ENCODE data around the gene MAPK9.

The MAPK9 gene

DNA sequence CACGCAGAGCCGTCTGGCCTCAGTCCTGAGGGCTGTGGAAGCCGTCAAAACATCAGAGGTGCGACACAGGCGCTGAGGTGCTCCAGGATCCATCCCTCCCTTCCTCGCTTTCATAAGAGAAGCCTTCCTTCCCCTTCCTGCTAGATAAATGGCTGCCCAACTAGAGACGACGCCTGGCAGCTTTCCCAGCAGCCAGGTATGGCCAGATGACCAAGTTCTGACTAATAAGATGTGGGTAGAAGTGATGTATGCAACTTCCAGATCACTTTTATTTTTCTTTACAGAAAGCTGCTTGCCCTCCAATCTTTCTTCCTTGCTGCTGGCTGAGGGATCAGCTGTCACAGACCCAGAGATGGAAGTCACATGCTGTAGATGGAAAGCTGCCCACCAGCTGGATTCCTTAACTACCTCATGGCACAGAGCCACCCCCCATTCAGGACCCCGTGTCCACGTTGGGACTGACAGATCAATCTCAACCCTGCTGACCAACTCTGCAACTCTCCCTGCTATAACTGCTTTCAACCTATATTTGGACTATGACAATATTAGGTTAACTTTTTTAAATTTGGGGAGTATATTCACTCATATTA is 8.8 kb downstream of the MAPK9 start:
- no CpG with 5 or more reads among the region's 10 CpGs for WGBS, 2 donors (ENCODE audit: extremely low coverage in 2 of 2, insufficient read length in 2 of 2, insufficient replicate concordance in 1 of 2)
- Histone ChIP-seq H3K23ac (ENCODE audit: low read depth, low read length, poor library complexity) (no peak overlapping the region), H3K9me3 (replicated peaks in 1 of 2; ENCODE audit: control insufficient read depth in 2 of 2, insufficient read depth in 1 of 2, low read depth in 1 of 2, low read length in 2 of 2) (peaks cover 2 to 62% of the 10 kb centered on the region in 2 donors), H2BK5ac (ENCODE audit: low read length) (peak overlapping the region; percentile 39), H2BK120ac (ENCODE audit: low read depth, low read length) (no peak overlapping the region), H4K91ac (ENCODE audit: low read depth, low read length, poor library complexity) (no peak overlapping the region), H4K8ac (ENCODE audit: low read depth, low read length) (no peak overlapping the region), H3K79me1 (ENCODE audit: low read depth, low read length) (peaks cover 7% of the 10 kb centered on the region), H2BK12ac (ENCODE audit: low read length) (no peak overlapping the region), H3K36me3 (replicated peaks in 1 of 2; ENCODE audit: control insufficient read depth in 2 of 2, insufficient read depth in 2 of 2, low read length in 2 of 2) (peaks cover 17 to 92% of the 10 kb centered on the region in 2 donors), H3K4me1 (ENCODE audit: control insufficient read depth in 2 of 2, insufficient read depth in 1 of 2, low read depth in 1 of 2, low read length in 2 of 2) (no peaks in the 10 kb centered on the region), H2AFZ (ENCODE audit: low read length) (no peak overlapping the region), H3K27ac (replicated peaks; ENCODE audit: low read length) (no peak overlapping the region), H3K18ac (ENCODE audit: low read length) (no peak overlapping the region), H2BK15ac (ENCODE audit: low read length) (no peak overlapping the region), H2AK5ac (ENCODE audit: low read depth, low read length) (no peak overlapping the region), H3K27me3 (ENCODE audit: control insufficient read depth in 3 of 3, insufficient read depth in 3 of 3, low read depth in 1 of 3, low read length in 3 of 3) (no peaks in the 10 kb centered on the region), H3K14ac (ENCODE audit: low read length) (no peak overlapping the region), H3K4ac (ENCODE audit: low read length) (no peak overlapping the region), H3K9ac (ENCODE audit: low read depth, low read length, poor library complexity) (no peak overlapping the region), H3K4me3 (ENCODE audit: low read length in 2 of 2) (no peak overlapping the region), H3K4me2 (ENCODE audit: insufficient read depth, low read length, poor library complexity, severe bottlenecking) (no peak overlapping the region)
- DNase-seq (ENCODE audit: low spot score), result no peak

DNA sequence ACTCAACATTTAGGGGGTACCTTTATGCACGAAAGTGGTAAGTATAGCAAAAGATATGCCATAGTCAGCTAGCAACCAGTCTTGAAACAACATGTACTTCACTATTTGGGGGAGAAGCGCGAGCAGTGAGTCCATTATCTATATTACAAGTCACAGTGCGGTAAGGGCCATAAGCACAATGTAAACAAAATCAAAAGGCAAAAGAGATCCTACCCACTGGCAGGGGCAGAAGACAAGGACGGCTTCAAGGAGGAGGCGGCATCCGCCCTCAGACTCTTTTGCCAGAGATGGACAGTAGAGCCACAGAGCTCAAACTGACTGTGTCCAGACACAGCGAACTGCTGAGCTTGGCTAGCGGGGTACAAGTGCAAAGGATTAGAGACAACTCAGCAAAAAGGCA is 9.6 kb downstream of the MAPK9 start:
- Histone ChIP-seq H3K4me3 (ENCODE audit: low read length in 2 of 2) (peak overlapping the region in 1 of 2 donors; percentile 3), H2BK5ac (ENCODE audit: low read length) (peak overlapping the region; percentile 39), H3K27ac (replicated peaks; ENCODE audit: low read length) (no peak overlapping the region), H4K8ac (ENCODE audit: low read depth, low read length) (no peak overlapping the region), H3K9me3 (replicated peaks in 1 of 2; ENCODE audit: control insufficient read depth in 2 of 2, insufficient read depth in 1 of 2, low read depth in 1 of 2, low read length in 2 of 2) (peaks cover 2 to 66% of the 10 kb centered on the region in 2 donors), H3K4me2 (ENCODE audit: insufficient read depth, low read length, poor library complexity, severe bottlenecking) (no peak overlapping the region), H3K36me3 (replicated peaks in 1 of 2; ENCODE audit: control insufficient read depth in 2 of 2, insufficient read depth in 2 of 2, low read length in 2 of 2) (peaks cover 18 to 92% of the 10 kb centered on the region in 2 donors), H3K14ac (ENCODE audit: low read length) (no peak overlapping the region), H3K18ac (ENCODE audit: low read length) (no peak overlapping the region), H2BK120ac (ENCODE audit: low read depth, low read length) (no peak overlapping the region), H3K4me1 (ENCODE audit: control insufficient read depth in 2 of 2, insufficient read depth in 1 of 2, low read depth in 1 of 2, low read length in 2 of 2) (no peaks in the 10 kb centered on the region), H3K9ac (ENCODE audit: low read depth, low read length, poor library complexity) (no peak overlapping the region), H3K4ac (ENCODE audit: low read length) (no peak overlapping the region), H2AK5ac (ENCODE audit: low read depth, low read length) (no peak overlapping the region), H3K79me1 (ENCODE audit: low read depth, low read length) (peaks cover 7% of the 10 kb centered on the region), H3K27me3 (ENCODE audit: control insufficient read depth in 3 of 3, insufficient read depth in 3 of 3, low read depth in 1 of 3, low read length in 3 of 3) (no peaks in the 10 kb centered on the region), H2BK12ac (ENCODE audit: low read length) (no peak overlapping the region), H2AFZ (ENCODE audit: low read length) (no peak overlapping the region), H4K91ac (ENCODE audit: low read depth, low read length, poor library complexity) (no peak overlapping the region), H3K23ac (ENCODE audit: low read depth, low read length, poor library complexity) (peak overlapping the region; percentile 51), H2BK15ac (ENCODE audit: low read length) (no peak overlapping the region)
- WGBS, 2 donors (ENCODE audit: extremely low coverage in 2 of 2, insufficient read length in 2 of 2, insufficient replicate concordance in 1 of 2), result no CpG with 5 or more reads among the region's 9 CpGs
- no peak for DNase-seq (ENCODE audit: low spot score)

DNA sequence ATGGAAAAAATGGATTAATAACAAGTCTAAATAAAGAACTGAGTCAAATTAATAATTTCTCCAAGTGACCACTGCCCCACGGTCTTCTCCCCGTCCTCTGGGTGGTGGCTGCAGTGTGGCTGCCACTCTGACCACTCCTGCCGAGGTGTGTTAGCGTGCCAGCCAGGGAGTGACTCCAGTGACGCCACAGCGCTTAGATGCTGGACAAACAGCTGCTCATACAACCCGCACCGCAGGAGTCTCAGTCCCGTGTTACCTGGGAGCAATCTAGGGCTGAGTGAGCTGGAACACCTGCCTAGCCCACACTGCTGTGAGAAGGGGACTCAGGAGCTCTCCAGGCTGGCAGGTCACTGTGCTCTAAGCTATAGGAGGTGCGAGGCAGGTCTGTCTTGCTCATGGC is 10.2 kb downstream of the MAPK9 start:
- WGBS, 2 donors (ENCODE audit: extremely low coverage in 2 of 2, insufficient read length in 2 of 2, insufficient replicate concordance in 1 of 2), result no CpG with 5 or more reads among the region's 10 CpGs
- Histone ChIP-seq H2BK15ac (ENCODE audit: low read length) (no peak overlapping the region), H3K9me3 (replicated peaks in 1 of 2; ENCODE audit: control insufficient read depth in 2 of 2, insufficient read depth in 1 of 2, low read depth in 1 of 2, low read length in 2 of 2) (peaks cover 5 to 67% of the 10 kb centered on the region in 2 donors), H4K8ac (ENCODE audit: low read depth, low read length) (no peak overlapping the region), H3K4me3 (ENCODE audit: low read length in 2 of 2) (no peak overlapping the region), H3K4me2 (ENCODE audit: insufficient read depth, low read length, poor library complexity, severe bottlenecking) (no peak overlapping the region), H3K23ac (ENCODE audit: low read depth, low read length, poor library complexity) (no peak overlapping the region), H3K4me1 (ENCODE audit: control insufficient read depth in 2 of 2, insufficient read depth in 1 of 2, low read depth in 1 of 2, low read length in 2 of 2) (no peaks in the 10 kb centered on the region), H3K27me3 (ENCODE audit: control insufficient read depth in 3 of 3, insufficient read depth in 3 of 3, low read depth in 1 of 3, low read length in 3 of 3) (no peaks in the 10 kb centered on the region), H2AK5ac (ENCODE audit: low read depth, low read length) (no peak overlapping the region), H3K79me1 (ENCODE audit: low read depth, low read length) (peaks cover 7% of the 10 kb centered on the region), H3K18ac (ENCODE audit: low read length) (no peak overlapping the region), H2BK5ac (ENCODE audit: low read length) (no peak overlapping the region), H3K9ac (ENCODE audit: low read depth, low read length, poor library complexity) (no peak overlapping the region), H2BK120ac (ENCODE audit: low read depth, low read length) (no peak overlapping the region), H3K14ac (ENCODE audit: low read length) (no peak overlapping the region), H3K36me3 (replicated peaks in 1 of 2; ENCODE audit: control insufficient read depth in 2 of 2, insufficient read depth in 2 of 2, low read length in 2 of 2) (peaks cover 21 to 92% of the 10 kb centered on the region in 2 donors), H3K27ac (replicated peaks; ENCODE audit: low read length) (no peak overlapping the region), H2AFZ (ENCODE audit: low read length) (no peak overlapping the region), H3K4ac (ENCODE audit: low read length) (no peak overlapping the region), H2BK12ac (ENCODE audit: low read length) (no peak overlapping the region), H4K91ac (ENCODE audit: low read depth, low read length, poor library complexity) (no peak overlapping the region)
- DNase-seq (ENCODE audit: low spot score), result no peak

DNA sequence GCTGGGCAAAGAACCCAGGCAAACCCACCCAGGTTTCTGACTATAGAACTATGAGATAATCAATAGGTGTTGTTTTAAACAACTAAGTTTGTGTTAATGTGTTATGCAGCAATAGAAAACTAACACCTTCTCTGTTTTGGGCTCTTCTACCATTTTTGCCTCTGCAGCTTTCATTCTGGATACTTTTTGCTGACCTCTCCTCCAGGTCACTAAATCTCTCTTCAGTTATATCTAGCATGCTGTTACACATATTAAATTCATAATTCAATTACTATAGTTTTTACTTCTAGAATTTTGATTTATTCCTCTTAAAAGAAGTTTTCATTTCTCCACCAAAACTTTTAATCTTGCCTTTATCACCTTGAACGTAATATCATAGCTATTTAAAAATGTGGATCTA is 17.2 kb downstream of the MAPK9 start:
- H2BK12ac ChIP-seq (ENCODE audit: low read length), result no peak overlapping the region

More for the DNA sequence above, 17.2 kb downstream of the MAPK9 start:
- Histone ChIP-seq H3K79me1 (ENCODE audit: low read depth, low read length) (no peaks in the 10 kb centered on the region), H3K4me2 (ENCODE audit: insufficient read depth, low read length, poor library complexity, severe bottlenecking) (no peak overlapping the region), H4K91ac (ENCODE audit: low read depth, low read length, poor library complexity) (no peak overlapping the region), H3K9ac (ENCODE audit: low read depth, low read length, poor library complexity) (no peak overlapping the region), H3K9me3 (replicated peaks in 1 of 2; ENCODE audit: control insufficient read depth in 2 of 2, insufficient read depth in 1 of 2, low read depth in 1 of 2, low read length in 2 of 2) (peaks cover 19 to 79% of the 10 kb centered on the region in 2 donors), H3K18ac (ENCODE audit: low read length) (no peak overlapping the region), H2BK15ac (ENCODE audit: low read length) (no peak overlapping the region), H3K4me3 (ENCODE audit: low read length in 2 of 2) (no peak overlapping the region), H3K27ac (replicated peaks; ENCODE audit: low read length) (no peak overlapping the region), H2BK120ac (ENCODE audit: low read depth, low read length) (no peak overlapping the region), H3K27me3 (ENCODE audit: control insufficient read depth in 3 of 3, insufficient read depth in 3 of 3, low read depth in 1 of 3, low read length in 3 of 3) (no peaks in the 10 kb centered on the region), H2BK5ac (ENCODE audit: low read length) (no peak overlapping the region), H2AFZ (ENCODE audit: low read length) (no peak overlapping the region), H3K4ac (ENCODE audit: low read length) (no peak overlapping the region), H3K36me3 (replicated peaks in 1 of 2; ENCODE audit: control insufficient read depth in 2 of 2, insufficient read depth in 2 of 2, low read length in 2 of 2) (peaks cover 17 to 80% of the 10 kb centered on the region in 2 donors), H3K14ac (ENCODE audit: low read length) (no peak overlapping the region), H2AK5ac (ENCODE audit: low read depth, low read length) (no peak overlapping the region), H3K23ac (ENCODE audit: low read depth, low read length, poor library complexity) (no peak overlapping the region), H3K4me1 (ENCODE audit: control insufficient read depth in 2 of 2, insufficient read depth in 1 of 2, low read depth in 1 of 2, low read length in 2 of 2) (no peaks in the 10 kb centered on the region), H4K8ac (ENCODE audit: low read depth, low read length) (no peak overlapping the region)
- no peak for DNase-seq (ENCODE audit: low spot score)
- WGBS, 2 donors (ENCODE audit: extremely low coverage in 2 of 2, insufficient read length in 2 of 2, insufficient replicate concordance in 1 of 2), result no CpG with 5 or more reads among the region's 1 CpG
